ENCODE data around the gene LHX4. TPM values are rescaled to one million over a fixed set of nuclear protein-coding genes. Genes with fewer than 3 reads are reported as not detected.

The LHX4 gene
- total and polyA plus RNA-seq, 2 of the 13 experiments (the other 11 are each of a cell fraction or from before 2014, with no cell fraction given), result 0.03 to 0.07 TPM

DNA sequence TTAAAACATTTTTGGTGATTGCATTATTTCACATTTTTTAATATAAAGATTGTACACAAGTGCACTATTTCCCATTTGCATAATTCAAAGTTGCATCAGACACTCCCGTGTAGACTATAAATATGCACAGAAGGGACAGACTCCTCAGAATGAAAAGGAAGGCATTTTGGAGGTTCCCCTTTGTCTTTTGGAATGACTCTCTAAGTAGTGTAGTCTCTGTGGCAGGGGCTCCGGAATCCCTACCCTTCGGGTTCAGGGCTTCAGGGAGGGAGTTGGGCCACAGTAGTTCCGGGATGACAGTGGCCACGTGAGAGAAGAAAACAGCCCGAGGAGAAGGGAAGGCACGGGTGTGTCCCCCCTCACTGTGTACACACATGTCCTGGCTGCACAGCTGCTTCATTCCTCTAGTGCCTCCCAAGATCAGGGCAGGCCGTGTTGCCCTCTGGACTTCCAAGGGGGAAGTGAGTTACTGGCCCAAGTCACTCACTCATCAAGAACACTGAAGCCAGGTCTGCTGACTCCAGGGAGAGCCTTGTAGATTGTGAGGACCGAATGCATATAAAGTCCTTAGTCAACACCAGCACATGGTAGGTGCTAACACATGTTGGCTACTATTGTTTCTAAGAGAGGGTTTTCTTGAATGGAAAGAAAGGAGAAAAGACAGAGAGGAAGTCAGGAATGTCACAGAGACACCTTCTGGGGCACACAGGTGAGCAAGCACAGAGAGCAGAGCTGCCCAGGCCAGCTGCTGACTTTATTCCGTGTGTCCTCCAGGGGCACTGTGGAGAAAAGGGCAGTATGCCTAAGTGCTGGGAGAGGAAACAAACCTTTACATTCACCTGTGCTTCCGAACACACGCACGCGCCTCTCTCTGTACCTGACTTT, 39.8 kb downstream of the LHX4 start (continued):
- TF ChIP-seq, protein P1, sequence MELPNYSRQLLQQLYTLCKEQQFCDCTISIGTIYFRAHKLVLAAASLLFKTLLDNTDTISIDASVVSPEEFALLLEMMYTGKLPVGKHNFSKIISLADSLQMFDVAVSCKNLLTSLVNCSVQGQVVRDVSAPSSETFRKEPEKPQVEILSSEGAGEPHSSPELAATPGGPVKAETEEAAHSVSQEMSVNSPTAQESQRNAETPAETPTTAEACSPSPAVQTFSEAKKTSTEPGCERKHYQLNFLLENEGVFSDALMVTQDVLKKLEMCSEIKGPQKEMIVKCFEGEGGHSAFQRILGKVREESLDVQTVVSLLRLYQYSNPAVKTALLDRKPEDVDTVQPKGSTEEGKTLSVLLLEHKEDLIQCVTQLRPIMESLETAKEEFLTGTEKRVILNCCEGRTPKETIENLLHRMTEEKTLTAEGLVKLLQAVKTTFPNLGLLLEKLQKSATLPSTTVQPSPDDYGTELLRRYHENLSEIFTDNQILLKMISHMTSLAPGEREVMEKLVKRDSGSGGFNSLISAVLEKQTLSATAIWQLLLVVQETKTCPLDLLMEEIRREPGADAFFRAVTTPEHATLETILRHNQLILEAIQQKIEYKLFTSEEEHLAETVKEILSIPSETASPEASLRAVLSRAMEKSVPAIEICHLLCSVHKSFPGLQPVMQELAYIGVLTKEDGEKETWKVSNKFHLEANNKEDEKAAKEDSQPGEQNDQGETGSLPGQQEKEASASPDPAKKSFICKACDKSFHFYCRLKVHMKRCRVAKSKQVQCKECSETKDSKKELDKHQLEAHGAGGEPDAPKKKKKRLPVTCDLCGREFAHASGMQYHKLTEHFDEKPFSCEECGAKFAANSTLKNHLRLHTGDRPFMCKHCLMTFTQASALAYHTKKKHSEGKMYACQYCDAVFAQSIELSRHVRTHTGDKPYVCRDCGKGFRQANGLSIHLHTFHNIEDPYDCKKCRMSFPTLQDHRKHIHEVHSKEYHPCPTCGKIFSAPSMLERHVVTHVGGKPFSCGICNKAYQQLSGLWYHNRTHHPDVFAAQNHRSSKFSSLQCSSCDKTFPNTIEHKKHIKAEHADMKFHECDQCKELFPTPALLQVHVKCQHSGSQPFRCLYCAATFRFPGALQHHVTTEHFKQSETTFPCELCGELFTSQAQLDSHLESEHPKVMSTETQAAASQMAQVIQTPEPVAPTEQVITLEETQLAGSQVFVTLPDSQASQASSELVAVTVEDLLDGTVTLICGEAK (IDR thresholded peaks at IDR 0.05), result no peak
- TF ChIP-seq, protein P1 (CRISPR knock-in tag; IDR thresholded peaks at IDR 0.05), result no peak
- no peak for TF ChIP-seq SPEN (CRISPR knock-in tag; IDR thresholded peaks at IDR 0.05; ENCODE audit: low read depth)
- TF ChIP-seq ZEB1 (IDR thresholded peaks at IDR 0.05; ENCODE audit: insufficient replicate concordance, low read depth), result peak; percentile 59
- no peak for TF ChIP-seq FOXA1 (IDR thresholded peaks at IDR 0.05)
- 0 out of 2 replicates have a peak, but pooled peaks have one; percentile 15 for TF ChIP-seq FOXA1 (CRISPR knock-in tag; IDR thresholded peaks at IDR 0.05)
- TF ChIP-seq NFATC3 (CRISPR knock-in tag; IDR thresholded peaks at IDR 0.05), result no peak
- peak; percentile 72 for TF ChIP-seq RBAK (CRISPR knock-in tag; IDR thresholded peaks at IDR 0.05)
- TF ChIP-seq, protein P2, sequence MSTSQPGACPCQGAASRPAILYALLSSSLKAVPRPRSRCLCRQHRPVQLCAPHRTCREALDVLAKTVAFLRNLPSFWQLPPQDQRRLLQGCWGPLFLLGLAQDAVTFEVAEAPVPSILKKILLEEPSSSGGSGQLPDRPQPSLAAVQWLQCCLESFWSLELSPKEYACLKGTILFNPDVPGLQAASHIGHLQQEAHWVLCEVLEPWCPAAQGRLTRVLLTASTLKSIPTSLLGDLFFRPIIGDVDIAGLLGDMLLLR (CRISPR knock-in tag; IDR thresholded peaks at IDR 0.05), result no peak
- TF ChIP-seq KDM2A (CRISPR knock-in tag; IDR thresholded peaks at IDR 0.05; ENCODE audit: borderline replicate concordance, low read depth), result peak; percentile 10; the same call in 1 of the 2 replicates
- TF ChIP-seq LCORL (IDR thresholded peaks at IDR 0.05), result no peak
- 0 out of 2 replicates have a peak, but pooled peaks have one; percentile 25 for TF ChIP-seq LCORL (CRISPR knock-in tag; IDR thresholded peaks at IDR 0.05)
- TF ChIP-seq, protein P3, sequence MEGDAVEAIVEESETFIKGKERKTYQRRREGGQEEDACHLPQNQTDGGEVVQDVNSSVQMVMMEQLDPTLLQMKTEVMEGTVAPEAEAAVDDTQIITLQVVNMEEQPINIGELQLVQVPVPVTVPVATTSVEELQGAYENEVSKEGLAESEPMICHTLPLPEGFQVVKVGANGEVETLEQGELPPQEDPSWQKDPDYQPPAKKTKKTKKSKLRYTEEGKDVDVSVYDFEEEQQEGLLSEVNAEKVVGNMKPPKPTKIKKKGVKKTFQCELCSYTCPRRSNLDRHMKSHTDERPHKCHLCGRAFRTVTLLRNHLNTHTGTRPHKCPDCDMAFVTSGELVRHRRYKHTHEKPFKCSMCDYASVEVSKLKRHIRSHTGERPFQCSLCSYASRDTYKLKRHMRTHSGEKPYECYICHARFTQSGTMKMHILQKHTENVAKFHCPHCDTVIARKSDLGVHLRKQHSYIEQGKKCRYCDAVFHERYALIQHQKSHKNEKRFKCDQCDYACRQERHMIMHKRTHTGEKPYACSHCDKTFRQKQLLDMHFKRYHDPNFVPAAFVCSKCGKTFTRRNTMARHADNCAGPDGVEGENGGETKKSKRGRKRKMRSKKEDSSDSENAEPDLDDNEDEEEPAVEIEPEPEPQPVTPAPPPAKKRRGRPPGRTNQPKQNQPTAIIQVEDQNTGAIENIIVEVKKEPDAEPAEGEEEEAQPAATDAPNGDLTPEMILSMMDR (CRISPR knock-in tag; IDR thresholded peaks at IDR 0.05), result peak; percentile 67
- 0 out of 2 replicates have a peak, but pooled peaks have one; percentile 7 for TF ChIP-seq SAP130 (CRISPR knock-in tag; IDR thresholded peaks at IDR 0.05; ENCODE audit: low read depth)
- TF ChIP-seq, protein P4, sequence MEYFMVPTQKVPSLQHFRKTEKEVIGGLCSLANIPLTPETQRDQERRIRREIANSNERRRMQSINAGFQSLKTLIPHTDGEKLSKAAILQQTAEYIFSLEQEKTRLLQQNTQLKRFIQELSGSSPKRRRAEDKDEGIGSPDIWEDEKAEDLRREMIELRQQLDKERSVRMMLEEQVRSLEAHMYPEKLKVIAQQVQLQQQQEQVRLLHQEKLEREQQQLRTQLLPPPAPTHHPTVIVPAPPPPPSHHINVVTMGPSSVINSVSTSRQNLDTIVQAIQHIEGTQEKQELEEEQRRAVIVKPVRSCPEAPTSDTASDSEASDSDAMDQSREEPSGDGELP (IDR thresholded peaks at IDR 0.05; ENCODE audit: borderline replicate concordance, low read depth), result peak; percentile 37; the same call in 1 of the 2 replicates
